H1 (cell line): Measurements from ENCODE around the gene PCYT2.

ENCODE experiments used
- ATF2 ChIP-seq: IDR thresholded peaks from 2 replicates; pipeline ENCODE4 v1.6.1; 2012; ENCODE audit warnings: low read length, inconsistent platforms
- BCL11A ChIP-seq, 2 experiments: IDR thresholded peaks; one replicate each; pipeline ENCODE4 v1.6.1; 2011; ENCODE audit warnings: low read depth in 2 of 2, low read length in 2 of 2, mild to moderate bottlenecking in 2 of 2
- CBX8 ChIP-seq: fragments of 300-800, 300-1000 bp; sonication (generic); IDR thresholded peaks from 2 replicates; pipeline ENCODE4 v1.7.1; 2016; ENCODE audit warnings: low read depth, low read length, borderline replicate concordance
- CHD2 ChIP-seq: IDR thresholded peaks from 2 replicates; pipeline ENCODE4 v1.6.1; 2012; ENCODE audit warnings: low read length, improper control_type of control experiment
- YY1 ChIP-seq: IDR thresholded peaks from 2 replicates; pipeline ENCODE4 v1.6.1; 2011; ENCODE audit warnings: low read depth, mild to moderate bottlenecking, low read length

- no peak for TF ChIP-seq BCL11A (IDR thresholded peaks at IDR 0.05; ENCODE audit: low read depth in 2 of 2, low read length in 2 of 2)
- TF ChIP-seq CHD2 = no peak
- TF ChIP-seq ATF2 = no peak
- no peak for TF ChIP-seq YY1
- no peak for TF ChIP-seq CBX8
These were observed 16.7 kb upstream of the PCYT2 start, which contains the start of gene MAFG for GRCh38 chr17:81927653-81928543.
